GM19035 (cell line): ENCODE results near the gene TFG.
"Not testable (repeated sequence)": the region's sequence is repeated elsewhere in the genome, so short reads cannot be mapped to it uniquely, and the experiment has no call there.

Source experiments
- ATAC-seq: cut with Tn5 transposase; IDR thresholded peaks from one replicate; pipeline ENCODE4 v1.9.1; 2021; ENCODE audit not compliant: unreplicated experiment

TFG gene

GRCh38 chr3:100708989-100709841, at the start of gene TFG:
Gene TFG (plus strand): TSS chr3:100709494. CDS start chr3:100713686, 4,192 bp downstream.
- ATAC-seq = peak; percentile 95

- ATAC-seq = not testable (repeated sequence)
Observed at GRCh38 chr3:100661294-100661693, 48.0 kb upstream of the TFG start.

GRCh38 chr3:100662113-100662823, 47.0 kb upstream of the TFG start:
- no peak for ATAC-seq

- ATAC-seq = no peak
Observed at GRCh38 chr3:100665230-100665629, 44.1 kb upstream of the TFG start.

GRCh38 chr3:100666699-100667098, 42.6 kb upstream of the TFG start:
- ATAC-seq = not testable (repeated sequence)

GRCh38 chr3:100667316-100667715, 42.0 kb upstream of the TFG start:
- ATAC-seq = not testable (repeated sequence)

GRCh38 chr3:100670995-100671394, 38.3 kb upstream of the TFG start:
- ATAC-seq = not testable (repeated sequence)

- no peak for ATAC-seq
Observed at GRCh38 chr3:100681496-100681895, 27.8 kb upstream of the TFG start.

- no peak for ATAC-seq
Observed at GRCh38 chr3:100682056-100682853, 27.0 kb upstream of the TFG start.

GRCh38 chr3:100682854-100683760, 26.2 kb upstream of the TFG start:
- ATAC-seq = no peak

GRCh38 chr3:100693225-100693624, 16.1 kb upstream of the TFG start:
- ATAC-seq = no peak

GRCh38 chr3:100695696-100696095, 13.6 kb upstream of the TFG start:
- ATAC-seq = no peak

- ATAC-seq = no peak
Observed at GRCh38 chr3:100696161-100696560, 13.1 kb upstream of the TFG start.

GRCh38 chr3:100697172-100697571, 12.1 kb upstream of the TFG start:
- ATAC-seq = no peak

GRCh38 chr3:100697723-100698285, 11.5 kb upstream of the TFG start:
- ATAC-seq = no peak

GRCh38 chr3:100698736-100699135, 10.6 kb upstream of the TFG start:
- no peak for ATAC-seq

- no peak for ATAC-seq
Observed at GRCh38 chr3:100700708-100701107, 8.6 kb upstream of the TFG start.

- ATAC-seq = no peak
Observed at GRCh38 chr3:100702082-100702979, 7.0 kb upstream of the TFG start.

- ATAC-seq = no peak
Observed at GRCh38 chr3:100702980-100703345, 6.3 kb upstream of the TFG start.
